Nephron progenitor cell (in vitro differentiated cells): ENCODE results near the gene PRKAB1.

Source experiments
- DNase-seq: peaks from one replicate; pipeline ENCODE4 v3.0.0; 2021
- H3K27ac Mint-ChIP-seq: 2 replicates; pipeline ENCODE4 v1.8.0; 2021; ENCODE audit warnings: mild to moderate bottlenecking, moderate library complexity, mixed read lengths
- H3K27me3 Mint-ChIP-seq: 2 replicates; pipeline ENCODE4 v1.8.0; 2021; ENCODE audit warnings: mild to moderate bottlenecking, low read depth, mixed read lengths; ENCODE audit not compliant: poor library complexity
- H3K36me3 Mint-ChIP-seq: 2 replicates; pipeline ENCODE4 v1.8.0; 2021; ENCODE audit warnings: low read depth, mixed read lengths
- H3K4me1 Mint-ChIP-seq: 2 replicates; pipeline ENCODE4 v1.8.0; 2021; ENCODE audit warnings: mixed read lengths
- H3K4me3 Mint-ChIP-seq: 2 replicates; pipeline ENCODE4 v1.8.0; 2021; ENCODE audit warnings: mild to moderate bottlenecking, moderate library complexity, mixed read lengths
- H3K9me3 Mint-ChIP-seq: 2 replicates; pipeline ENCODE4 v1.8.0; 2021; ENCODE audit warnings: mild to moderate bottlenecking, moderate library complexity, mixed read lengths
- TF ChIP-seq, protein P1 (sequence below): fragments of 200-600 bp; sonication (generic); IDR thresholded peaks from 2 replicates; pipeline ENCODE4 v1.5.0; 2021; ENCODE audit warnings: antibody characterized with exemption

PRKAB1 gene

DNA sequence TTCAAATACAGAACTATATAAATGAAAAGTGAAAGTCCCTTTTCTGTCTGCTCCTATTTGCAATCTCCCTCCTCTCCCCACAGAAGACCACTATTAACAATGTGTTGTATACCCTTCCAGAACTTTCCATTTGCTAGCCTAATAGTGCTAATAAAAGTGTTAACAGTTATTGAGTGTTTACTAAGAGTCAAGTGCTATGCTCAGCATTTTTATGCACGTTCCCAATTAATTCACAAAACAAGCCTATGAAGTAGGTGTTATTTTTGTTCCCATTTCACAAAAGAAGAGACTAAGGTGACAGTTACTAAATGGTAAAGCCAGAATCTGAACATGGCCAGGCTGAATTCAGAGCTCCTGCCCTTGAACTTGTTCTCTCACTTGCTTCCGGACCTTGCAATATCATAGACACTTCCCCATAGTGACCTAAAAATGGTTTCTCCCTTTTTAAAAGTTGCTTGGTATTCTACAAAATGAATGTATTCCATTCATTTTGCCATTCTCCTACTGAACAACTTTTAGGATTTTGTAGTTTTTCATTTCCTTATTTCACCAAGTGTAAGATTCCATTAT lies 1.6 kb upstream of the PRKAB1 start:
- Mint-ChIP-seq H3K36me3 (peaks cover 11% of the 10 kb centered on the region), H3K27me3 (peaks cover 14% of the 10 kb centered on the region), H3K4me3 (no peak overlapping the region), H3K4me1 (peaks cover 36% of the 10 kb centered on the region), H3K27ac (no peak overlapping the region), H3K9me3 (no peaks in the 10 kb centered on the region)
- TF ChIP-seq, protein P1, sequence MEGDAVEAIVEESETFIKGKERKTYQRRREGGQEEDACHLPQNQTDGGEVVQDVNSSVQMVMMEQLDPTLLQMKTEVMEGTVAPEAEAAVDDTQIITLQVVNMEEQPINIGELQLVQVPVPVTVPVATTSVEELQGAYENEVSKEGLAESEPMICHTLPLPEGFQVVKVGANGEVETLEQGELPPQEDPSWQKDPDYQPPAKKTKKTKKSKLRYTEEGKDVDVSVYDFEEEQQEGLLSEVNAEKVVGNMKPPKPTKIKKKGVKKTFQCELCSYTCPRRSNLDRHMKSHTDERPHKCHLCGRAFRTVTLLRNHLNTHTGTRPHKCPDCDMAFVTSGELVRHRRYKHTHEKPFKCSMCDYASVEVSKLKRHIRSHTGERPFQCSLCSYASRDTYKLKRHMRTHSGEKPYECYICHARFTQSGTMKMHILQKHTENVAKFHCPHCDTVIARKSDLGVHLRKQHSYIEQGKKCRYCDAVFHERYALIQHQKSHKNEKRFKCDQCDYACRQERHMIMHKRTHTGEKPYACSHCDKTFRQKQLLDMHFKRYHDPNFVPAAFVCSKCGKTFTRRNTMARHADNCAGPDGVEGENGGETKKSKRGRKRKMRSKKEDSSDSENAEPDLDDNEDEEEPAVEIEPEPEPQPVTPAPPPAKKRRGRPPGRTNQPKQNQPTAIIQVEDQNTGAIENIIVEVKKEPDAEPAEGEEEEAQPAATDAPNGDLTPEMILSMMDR = no peak
- DNase-seq = no peak

DNA sequence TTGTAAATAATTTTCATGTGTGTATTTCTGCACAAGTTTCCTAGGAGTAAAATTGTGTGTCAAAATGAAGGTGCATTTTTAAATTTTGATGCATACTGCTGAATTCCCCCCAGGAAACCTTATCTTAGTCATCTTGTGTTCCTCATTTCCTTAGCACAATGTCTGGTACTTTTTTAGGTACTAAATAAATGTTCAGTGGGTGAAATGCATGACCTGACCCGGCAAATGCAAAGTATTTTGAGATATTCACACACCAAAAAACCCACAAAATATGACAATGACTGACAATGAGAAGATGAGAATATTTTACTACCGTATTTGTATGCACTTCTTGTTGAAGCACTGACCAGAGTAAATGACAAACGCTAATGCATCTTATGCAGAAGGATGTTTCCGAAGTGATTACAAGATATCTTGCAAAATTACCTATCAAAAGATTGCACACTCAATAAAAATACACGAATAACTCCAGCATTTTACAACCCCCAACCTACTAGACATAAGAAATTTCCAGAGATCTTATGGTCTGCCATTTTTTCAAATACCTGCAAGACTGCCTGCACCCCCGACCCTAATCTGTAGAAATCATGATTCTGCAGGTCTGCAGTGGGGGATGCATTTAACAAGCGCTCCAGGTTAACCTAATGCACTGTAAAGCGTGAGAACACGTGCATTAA lies 895 bp upstream of the PRKAB1 start:
- TF ChIP-seq, protein P1 = no peak
- peaks cover 36% of the 10 kb centered on the region for H3K4me1 Mint-ChIP-seq
- H3K27ac Mint-ChIP-seq = no peak overlapping the region
- no peak for DNase-seq
- H3K4me3 Mint-ChIP-seq = peak overlapping the region; percentile 95
- peaks cover 10% of the 10 kb centered on the region for H3K27me3 Mint-ChIP-seq
- peaks cover 18% of the 10 kb centered on the region for H3K36me3 Mint-ChIP-seq
- H3K9me3 Mint-ChIP-seq = no peaks in the 10 kb centered on the region

DNA sequence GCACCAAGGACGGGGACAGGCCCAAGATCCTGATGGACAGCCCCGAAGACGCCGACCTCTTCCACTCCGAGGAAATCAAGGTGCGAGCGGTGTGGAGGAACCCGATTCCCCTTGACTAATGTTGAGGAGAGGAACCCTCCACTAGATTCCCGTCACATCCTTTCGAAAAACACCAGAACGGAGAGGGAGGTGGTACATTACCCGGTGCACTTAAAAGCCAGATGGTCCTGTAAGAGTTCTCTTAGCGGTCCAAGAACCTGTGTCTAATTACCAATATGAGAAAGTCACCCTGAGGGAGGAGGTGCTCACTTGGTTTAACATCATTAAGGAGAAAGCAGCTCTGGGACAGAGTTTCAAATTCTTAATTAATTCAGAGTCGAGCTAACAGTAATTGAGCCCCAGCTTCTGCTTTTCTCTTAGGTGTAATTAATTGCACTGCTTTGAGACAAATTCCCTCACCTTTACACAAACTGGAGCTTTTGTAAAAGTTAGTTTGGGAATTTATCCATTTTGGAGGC lies 450 bp downstream of the PRKAB1 start:
- Mint-ChIP-seq H3K9me3 (no peaks in the 10 kb centered on the region), H3K27me3 (no peaks in the 10 kb centered on the region), H3K4me3 (peak overlapping the region; percentile 95), H3K4me1 (peaks cover 36% of the 10 kb centered on the region), H3K27ac (peak overlapping the region; percentile 95), H3K36me3 (peaks cover 32% of the 10 kb centered on the region)
- TF ChIP-seq, protein P1 = no peak
- DNase-seq = no peak

DNA sequence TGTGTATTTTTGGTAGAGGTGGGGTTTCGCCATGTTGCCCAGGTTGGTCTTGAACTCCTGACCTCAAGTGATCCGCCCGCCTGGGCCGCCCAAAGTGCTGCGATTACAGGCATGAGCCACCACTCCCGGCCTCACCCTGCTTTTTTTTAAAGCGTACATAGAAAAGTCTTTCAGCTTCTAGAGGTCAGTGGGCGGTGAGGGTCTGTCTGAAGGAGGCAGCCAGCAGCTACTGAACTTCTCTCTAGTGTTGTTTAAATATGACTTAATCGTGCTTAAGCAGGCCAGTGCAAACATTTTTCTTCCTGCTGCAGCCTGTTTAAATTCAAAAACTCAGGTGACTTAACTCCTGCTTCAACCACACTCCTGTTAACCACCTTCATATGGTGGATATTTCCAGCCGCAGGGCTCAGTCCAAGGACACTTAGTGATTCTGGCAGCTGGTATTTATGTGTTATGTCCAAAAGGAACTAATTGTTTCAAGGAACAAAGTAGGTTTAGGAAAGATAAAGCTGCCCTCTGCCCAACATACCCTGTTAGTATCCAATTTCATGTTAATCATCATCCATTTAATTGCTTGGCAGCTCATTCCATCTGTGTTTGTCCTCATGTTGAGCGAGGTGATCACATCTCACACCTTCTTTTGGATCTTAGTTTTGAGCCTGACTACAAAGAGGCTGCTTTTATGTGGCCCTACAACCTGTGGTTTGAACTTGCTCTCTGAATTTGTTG lies 2.0 kb downstream of the PRKAB1 start:
- Mint-ChIP-seq H3K9me3 (no peaks in the 10 kb centered on the region), H3K36me3 (peaks cover 43% of the 10 kb centered on the region), H3K27me3 (no peaks in the 10 kb centered on the region), H3K4me1 (peaks cover 32% of the 10 kb centered on the region), H3K4me3 (peak overlapping the region; percentile 71), H3K27ac (peak overlapping the region; percentile 41)
- DNase-seq = no peak
- TF ChIP-seq, protein P1 = no peak

DNA sequence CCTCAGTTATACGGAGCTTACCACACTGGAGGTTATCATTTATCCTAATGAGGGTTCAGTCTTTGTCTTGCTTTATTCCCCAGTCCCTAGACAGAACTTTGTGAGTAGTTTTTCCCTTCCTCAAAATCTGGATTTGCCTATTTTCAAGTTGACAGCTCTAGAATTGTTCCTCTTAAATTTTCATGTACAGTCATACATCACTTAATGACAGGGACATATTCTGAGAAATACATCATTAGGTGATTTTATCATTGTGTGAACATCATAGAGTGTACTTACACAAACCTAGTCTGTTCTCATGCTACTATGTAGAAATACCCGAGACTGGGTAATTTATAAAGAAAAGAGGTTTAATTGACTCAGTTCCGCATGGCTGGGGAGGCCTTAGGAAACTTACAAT lies 3.1 kb downstream of the PRKAB1 start:
- Mint-ChIP-seq H3K4me3 (no peak overlapping the region), H3K36me3 (peaks cover 55% of the 10 kb centered on the region), H3K4me1 (peaks cover 32% of the 10 kb centered on the region), H3K27ac (no peak overlapping the region), H3K27me3 (no peaks in the 10 kb centered on the region), H3K9me3 (no peaks in the 10 kb centered on the region)
- TF ChIP-seq, protein P1 = no peak
- DNase-seq = no peak
